GM23338 (cell line): ENCODE data around the gene MSL3B.

Experiments
- ATAC-seq: fragments of 200-7000 bp; cut with Tn5 transposase; 3 replicates; pipeline ENCODE4 v1.9.1; 2020
- DNase-seq: peaks from one replicate; pipeline ENCODE4 v3.0.0-alpha.2; 2015; ENCODE audit warnings: low spot score
- H2AFZ ChIP-seq: fragments of 200-600 bp; sonication (generic); 2 replicates; pipeline ENCODE4 v1.8.0; 2016; ENCODE audit warnings: antibody characterized with exemption, mild to moderate bottlenecking, moderate library complexity
- H3F3A ChIP-seq: fragments of 200-600 bp; sonication (generic); replicated peaks from 2 replicates; pipeline ENCODE4 v1.8.0; 2017; ENCODE audit warnings: antibody characterized with exemption, mixed run types, low read depth
- H3K27ac ChIP-seq: fragments of 200-600 bp; sonication (generic); 2 replicates; pipeline ENCODE4 v1.6.1; 2016; ENCODE audit warnings: low read depth
- H3K27me3 ChIP-seq: fragments of 200-600 bp; sonication (generic); 2 replicates; pipeline ENCODE4 v1.8.0; 2016; ENCODE audit warnings: mild to moderate bottlenecking, mixed run types, moderate library complexity; ENCODE audit not compliant: insufficient read depth
- H3K36me3 ChIP-seq: fragments of 200-600 bp; sonication (generic); 2 replicates; pipeline ENCODE4 v1.8.0; 2016; ENCODE audit warnings: mild to moderate bottlenecking; ENCODE audit not compliant: insufficient read depth
- H3K4me1 ChIP-seq: fragments of 200-600 bp; sonication (generic); 2 replicates; pipeline ENCODE4 v1.8.0; 2016; ENCODE audit warnings: mild to moderate bottlenecking, moderate library complexity; ENCODE audit not compliant: insufficient read depth
- H3K4me2 ChIP-seq: fragments of 200-600 bp; sonication (generic); 2 replicates; pipeline ENCODE4 v1.7.1; 2017; ENCODE audit warnings: mixed run types
- H3K4me3 ChIP-seq: fragments of 200-600 bp; sonication (generic); 2 replicates; pipeline ENCODE4 v1.6.1; 2016; ENCODE audit warnings: mixed run types
- H3K79me2 ChIP-seq: fragments of 200-600 bp; sonication (generic); replicated peaks from 2 replicates; pipeline ENCODE4 v1.8.0; 2017; ENCODE audit warnings: mild to moderate bottlenecking; ENCODE audit not compliant: insufficient read depth
- H3K9me2 ChIP-seq: fragments of 200-600 bp; sonication (generic); 2 replicates; pipeline ENCODE4 v1.8.0; 2017; ENCODE audit not compliant: insufficient read depth
- H4K20me1 ChIP-seq: fragments of 200-600 bp; sonication (generic); replicated peaks from 2 replicates; pipeline ENCODE4 v1.8.0; 2017; ENCODE audit warnings: mild to moderate bottlenecking; ENCODE audit not compliant: insufficient read depth
- H3K27ac Mint-ChIP-seq: 2 replicates; pipeline ENCODE4 v1.8.0; 2020; ENCODE audit warnings: inconsistent platforms, mild to moderate bottlenecking, moderate library complexity, mixed read lengths
- H3K27me3 Mint-ChIP-seq: 3 replicates; pipeline ENCODE4 v1.8.0; 2022; ENCODE audit warnings: low read depth, mild to moderate bottlenecking, moderate library complexity, mixed read lengths, inconsistent platforms; ENCODE audit not compliant: insufficient read depth, poor library complexity
- H3K36me3 Mint-ChIP-seq: 3 replicates; pipeline ENCODE4 v1.8.0; 2021; ENCODE audit warnings: low read depth, mild to moderate bottlenecking, inconsistent platforms, moderate library complexity, mixed read lengths
- H3K4me1 Mint-ChIP-seq: 3 replicates; pipeline ENCODE4 v1.8.0; 2020; ENCODE audit warnings: mild to moderate bottlenecking, inconsistent platforms, mixed read lengths
- H3K4me3 Mint-ChIP-seq: 3 replicates; pipeline ENCODE4 v1.8.0; 2021; ENCODE audit warnings: moderate library complexity, mild to moderate bottlenecking, inconsistent platforms, mixed read lengths
- H3K9me3 Mint-ChIP-seq: 3 replicates; pipeline ENCODE4 v1.8.0; 2020; ENCODE audit warnings: moderate library complexity, mild to moderate bottlenecking, inconsistent platforms, mixed read lengths
- CREB1 ChIP-seq: fragments of 250-450 bp; sonication (Bioruptor Pico); IDR thresholded peaks from 2 replicates; pipeline ENCODE4 v1.5.0; 2020; ENCODE audit warnings: low read depth, mild to moderate bottlenecking, moderate library complexity
- ETS1 ChIP-seq: IDR thresholded peaks from 2 replicates; pipeline ENCODE4 v1.6.1; 2016; ENCODE audit warnings: antibody characterized with exemption
- EZH2 ChIP-seq: fragments of 200-600 bp; sonication (generic); IDR thresholded peaks from one replicate; pipeline ENCODE4 v1.8.0; 2017; ENCODE audit warnings: antibody characterized with exemption, mild to moderate bottlenecking, low read depth; ENCODE audit not compliant: unreplicated experiment
- EZH2phosphoT487 ChIP-seq: fragments of 200-600 bp; sonication (generic); IDR thresholded peaks from one replicate; pipeline ENCODE4 v1.8.1; 2018; ENCODE audit warnings: antibody characterized with exemption; ENCODE audit not compliant: unreplicated experiment
- POLR2AphosphoS5 ChIP-seq: IDR thresholded peaks from 2 replicates; pipeline ENCODE4 v1.6.1; 2016; ENCODE audit warnings: antibody characterized with exemption, low read depth
- REST ChIP-seq: IDR thresholded peaks from one replicate; pipeline ENCODE4 v1.6.1; 2018; ENCODE audit warnings: antibody characterized with exemption; ENCODE audit not compliant: unreplicated experiment
- ZNF114 ChIP-seq: fragments of 250-450 bp; sonication (Bioruptor Pico); IDR thresholded peaks from 2 replicates; pipeline ENCODE4 v1.5.0; 2020; ENCODE audit warnings: mild to moderate bottlenecking, moderate library complexity
- ZNF331 ChIP-seq: fragments of 250-450 bp; sonication (Bioruptor Pico); IDR thresholded peaks from 2 replicates; pipeline ENCODE4 v1.5.0; 2020; ENCODE audit warnings: low read depth, mild to moderate bottlenecking, moderate library complexity
- ZNF462 ChIP-seq: fragments of 250-450 bp; sonication (Bioruptor Pico); IDR thresholded peaks from 2 replicates; pipeline ENCODE4 v1.5.0; 2020; ENCODE audit warnings: mild to moderate bottlenecking, moderate library complexity

The MSL3B gene

GRCh38 chr2:233835230-233836186 is 32.7 kb downstream of the MSL3B start:
- H3K9me2 ChIP-seq: no peaks in the 10 kb centered on the region
- Mint-ChIP-seq H3K36me3 (peaks cover 65% of the 10 kb centered on the region), H3K4me3 (no peak overlapping the region), H3K27me3 (peaks cover 5% of the 10 kb centered on the region), H3K27ac (no peak overlapping the region), H3K4me1 (peaks cover 15% of the 10 kb centered on the region), H3K9me3 (no peaks in the 10 kb centered on the region)
- peaks cover 41% of the 10 kb centered on the region for H4K20me1 ChIP-seq
- peaks cover 46% of the 10 kb centered on the region for H3K79me2 ChIP-seq
- no peak for TF ChIP-seq CREB1 (CRISPR knock-in tag)
- no peak for TF ChIP-seq EZH2
- no peak for TF ChIP-seq REST
- TF ChIP-seq ZNF331 (CRISPR knock-in tag): no peak
- no peak for TF ChIP-seq POLR2AphosphoS5
- TF ChIP-seq ZNF114 (CRISPR knock-in tag): no peak
- no peak overlapping the region for H2AFZ ChIP-seq
- no peak for ATAC-seq
- no peak overlapping the region for H3K4me2 ChIP-seq
- no peak overlapping the region; the same call in 1 of the 2 replicates for H3K27ac ChIP-seq
- H3K36me3 ChIP-seq: peaks cover 44% of the 10 kb centered on the region
- DNase-seq: no peak
- H3F3A ChIP-seq: peaks cover 7% of the 10 kb centered on the region; the same call in 1 of the 2 replicates
- H3K27me3 ChIP-seq: no peaks in the 10 kb centered on the region
- no peak overlapping the region for H3K4me3 ChIP-seq
- no peaks in the 10 kb centered on the region for H3K4me1 ChIP-seq

- Mint-ChIP-seq H3K27ac (no peak overlapping the region), H3K9me3 (no peaks in the 10 kb centered on the region), H3K4me3 (no peak overlapping the region), H3K36me3 (peaks cover 43% of the 10 kb centered on the region), H3K27me3 (peaks cover 5% of the 10 kb centered on the region), H3K4me1 (peaks cover 3% of the 10 kb centered on the region; the same call in 2 of the 3 replicates)
- DNase-seq (no peak), ATAC-seq (no peak)
- no peak overlapping the region for H3K4me3 ChIP-seq
- no peaks in the 10 kb centered on the region for H3K27me3 ChIP-seq
- peaks cover 22% of the 10 kb centered on the region for H4K20me1 ChIP-seq
- no peaks in the 10 kb centered on the region for H3K4me1 ChIP-seq
- H3K4me2 ChIP-seq: no peak overlapping the region
- H3K27ac ChIP-seq: no peak overlapping the region; the same call in 1 of the 2 replicates
- H3K36me3 ChIP-seq: peaks cover 29% of the 10 kb centered on the region
- peaks cover 7% of the 10 kb centered on the region; the same call in 1 of the 2 replicates for H3F3A ChIP-seq
- H3K79me2 ChIP-seq: peaks cover 24% of the 10 kb centered on the region
- no peak overlapping the region for H2AFZ ChIP-seq
- H3K9me2 ChIP-seq: no peaks in the 10 kb centered on the region
- no peak for TF ChIP-seq EZH2phosphoT487
- no peak for TF ChIP-seq EZH2
- TF ChIP-seq ETS1: no peak
- no peak for TF ChIP-seq ZNF462 (CRISPR knock-in tag)
These were observed 34.8 kb downstream of the MSL3B start for GRCh38 chr2:233833345-233833744.
